ENCODE measurements around the gene WDR17. TPM values are rescaled to one million over a fixed set of nuclear protein-coding genes. Genes with fewer than 3 reads are reported as not detected.

WDR17 gene
- total RNA-seq (2021): 4.4 to 4.9 TPM (median 4.6 TPM) in 3 replicates
- percentile 50 among the genes with signal in this experiment for Bru-seq, nascent RNA
- long read RNA-seq, experiment 1, full-length matches to known transcripts: 1 of 9 reads
- long read RNA-seq, experiment 1, partial matches to known transcripts: 3 of 9 reads
- long read RNA-seq, experiment 1, other reads (novel, unspliced or antisense): 5 of 9 reads
- long read RNA-seq, experiment 2, partial matches to known transcripts: 0 of 1 reads
- long read RNA-seq, experiment 2, other reads (novel, unspliced or antisense): 1 of 1 reads
- long read RNA-seq, experiment 3: 0 reads

- ATAC-seq: peak; percentile 98
- Mint-ChIP-seq H3K27me3 (ENCODE audit: low read depth) (no peaks in the 10 kb centered on the region), H3K36me3 (no peaks in the 10 kb centered on the region), H3K4me3 (peak within 1 kb of the TSS; percentile 97), H3K4me1 (peaks cover 11% of the 10 kb centered on the region), H3K27ac (peak within 1 kb of the TSS; percentile 94), H3K9me3 (no peaks in the 10 kb centered on the region; the same call in 1 of the 2 replicates)
- DNase-seq (ENCODE audit: low spot score): peak; percentile 96
- POLR2A ChIA-PET: interaction anchor here (0.6 to 1.4 kb wide), 4 partner anchors 11 to 258 kb away, joined by 3 to 9 read pairs (median 4); no protein-coding TSS in a partner anchor
- CTCF ChIA-PET: interaction anchor here (0.6 to 2.0 kb wide), 3 partner anchors 34 to 112 kb away, joined by 4 to 7 read pairs (median 5); no protein-coding TSS in a partner anchor
- TF ChIP-seq USF1 (CRISPR knock-in tag; IDR thresholded peaks at IDR 0.05) (peak; percentile 98), ZNF396 (CRISPR knock-in tag; IDR thresholded peaks at IDR 0.05; ENCODE audit: borderline replicate concordance) (no peak), TCF7 (CRISPR knock-in tag; IDR thresholded peaks at IDR 0.05; ENCODE audit: low read depth) (no peak), TEAD4 (CRISPR knock-in tag; IDR thresholded peaks at IDR 0.05) (no peak), MXD4 (CRISPR knock-in tag; IDR thresholded peaks at IDR 0.05; ENCODE audit: borderline replicate concordance) (no peak), RELA (CRISPR knock-in tag; IDR thresholded peaks at IDR 0.05; ENCODE audit: borderline replicate concordance) (no peak), FOXP1 (CRISPR knock-in tag; IDR thresholded peaks at IDR 0.05; ENCODE audit: borderline replicate concordance) (peak; percentile 92; the same call in 1 of the 2 replicates), TEAD1 (CRISPR knock-in tag; IDR thresholded peaks at IDR 0.05) (no peak), ZBTB21 (CRISPR knock-in tag; IDR thresholded peaks at IDR 0.05; ENCODE audit: borderline replicate concordance) (0 out of 2 replicates have a peak, but pooled peaks have one; percentile 15), ZNF425 (CRISPR knock-in tag; conservative IDR thresholded peaks at IDR 0.05) (no peak), NFE2L1 (CRISPR knock-in tag; IDR thresholded peaks at IDR 0.05) (no peak), CREM (CRISPR knock-in tag; IDR thresholded peaks at IDR 0.05) (peak; percentile 56; the same call in 1 of the 2 replicates), FOXK1 (CRISPR knock-in tag; IDR thresholded peaks at IDR 0.05) (peak; percentile 39; the same call in 1 of the 2 replicates), OVOL2 (CRISPR knock-in tag; IDR thresholded peaks at IDR 0.05; ENCODE audit: borderline replicate concordance) (no peak), NFYB (CRISPR knock-in tag; conservative IDR thresholded peaks at IDR 0.05; ENCODE audit: low read depth) (peak; percentile 86)
- TF ChIP-seq, protein P1, sequence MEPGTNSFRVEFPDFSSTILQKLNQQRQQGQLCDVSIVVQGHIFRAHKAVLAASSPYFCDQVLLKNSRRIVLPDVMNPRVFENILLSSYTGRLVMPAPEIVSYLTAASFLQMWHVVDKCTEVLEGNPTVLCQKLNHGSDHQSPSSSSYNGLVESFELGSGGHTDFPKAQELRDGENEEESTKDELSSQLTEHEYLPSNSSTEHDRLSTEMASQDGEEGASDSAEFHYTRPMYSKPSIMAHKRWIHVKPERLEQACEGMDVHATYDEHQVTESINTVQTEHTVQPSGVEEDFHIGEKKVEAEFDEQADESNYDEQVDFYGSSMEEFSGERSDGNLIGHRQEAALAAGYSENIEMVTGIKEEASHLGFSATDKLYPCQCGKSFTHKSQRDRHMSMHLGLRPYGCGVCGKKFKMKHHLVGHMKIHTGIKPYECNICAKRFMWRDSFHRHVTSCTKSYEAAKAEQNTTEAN (CRISPR knock-in tag; IDR thresholded peaks at IDR 0.05): no peak
- TF ChIP-seq, protein P2, sequence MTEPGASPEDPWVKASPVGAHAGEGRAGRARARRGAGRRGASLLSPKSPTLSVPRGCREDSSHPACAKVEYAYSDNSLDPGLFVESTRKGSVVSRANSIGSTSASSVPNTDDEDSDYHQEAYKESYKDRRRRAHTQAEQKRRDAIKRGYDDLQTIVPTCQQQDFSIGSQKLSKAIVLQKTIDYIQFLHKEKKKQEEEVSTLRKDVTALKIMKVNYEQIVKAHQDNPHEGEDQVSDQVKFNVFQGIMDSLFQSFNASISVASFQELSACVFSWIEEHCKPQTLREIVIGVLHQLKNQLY (CRISPR knock-in tag; IDR thresholded peaks at IDR 0.05): no peak
- TF ChIP-seq, protein P3, sequence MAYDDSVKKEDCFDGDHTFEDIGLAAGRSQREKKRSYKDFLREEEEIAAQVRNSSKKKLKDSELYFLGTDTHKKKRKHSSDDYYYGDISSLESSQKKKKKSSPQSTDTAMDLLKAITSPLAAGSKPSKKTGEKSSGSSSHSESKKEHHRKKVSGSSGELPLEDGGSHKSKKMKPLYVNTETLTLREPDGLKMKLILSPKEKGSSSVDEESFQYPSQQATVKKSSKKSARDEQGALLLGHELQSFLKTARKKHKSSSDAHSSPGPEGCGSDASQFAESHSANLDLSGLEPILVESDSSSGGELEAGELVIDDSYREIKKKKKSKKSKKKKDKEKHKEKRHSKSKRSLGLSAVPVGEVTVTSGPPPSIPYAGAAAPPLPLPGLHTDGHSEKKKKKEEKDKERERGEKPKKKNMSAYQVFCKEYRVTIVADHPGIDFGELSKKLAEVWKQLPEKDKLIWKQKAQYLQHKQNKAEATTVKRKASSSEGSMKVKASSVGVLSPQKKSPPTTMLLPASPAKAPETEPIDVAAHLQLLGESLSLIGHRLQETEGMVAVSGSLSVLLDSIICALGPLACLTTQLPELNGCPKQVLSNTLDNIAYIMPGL (CRISPR knock-in tag; IDR thresholded peaks at IDR 0.05): peak; percentile 49; the same call in 1 of the 2 replicates
- TF ChIP-seq, protein P4, sequence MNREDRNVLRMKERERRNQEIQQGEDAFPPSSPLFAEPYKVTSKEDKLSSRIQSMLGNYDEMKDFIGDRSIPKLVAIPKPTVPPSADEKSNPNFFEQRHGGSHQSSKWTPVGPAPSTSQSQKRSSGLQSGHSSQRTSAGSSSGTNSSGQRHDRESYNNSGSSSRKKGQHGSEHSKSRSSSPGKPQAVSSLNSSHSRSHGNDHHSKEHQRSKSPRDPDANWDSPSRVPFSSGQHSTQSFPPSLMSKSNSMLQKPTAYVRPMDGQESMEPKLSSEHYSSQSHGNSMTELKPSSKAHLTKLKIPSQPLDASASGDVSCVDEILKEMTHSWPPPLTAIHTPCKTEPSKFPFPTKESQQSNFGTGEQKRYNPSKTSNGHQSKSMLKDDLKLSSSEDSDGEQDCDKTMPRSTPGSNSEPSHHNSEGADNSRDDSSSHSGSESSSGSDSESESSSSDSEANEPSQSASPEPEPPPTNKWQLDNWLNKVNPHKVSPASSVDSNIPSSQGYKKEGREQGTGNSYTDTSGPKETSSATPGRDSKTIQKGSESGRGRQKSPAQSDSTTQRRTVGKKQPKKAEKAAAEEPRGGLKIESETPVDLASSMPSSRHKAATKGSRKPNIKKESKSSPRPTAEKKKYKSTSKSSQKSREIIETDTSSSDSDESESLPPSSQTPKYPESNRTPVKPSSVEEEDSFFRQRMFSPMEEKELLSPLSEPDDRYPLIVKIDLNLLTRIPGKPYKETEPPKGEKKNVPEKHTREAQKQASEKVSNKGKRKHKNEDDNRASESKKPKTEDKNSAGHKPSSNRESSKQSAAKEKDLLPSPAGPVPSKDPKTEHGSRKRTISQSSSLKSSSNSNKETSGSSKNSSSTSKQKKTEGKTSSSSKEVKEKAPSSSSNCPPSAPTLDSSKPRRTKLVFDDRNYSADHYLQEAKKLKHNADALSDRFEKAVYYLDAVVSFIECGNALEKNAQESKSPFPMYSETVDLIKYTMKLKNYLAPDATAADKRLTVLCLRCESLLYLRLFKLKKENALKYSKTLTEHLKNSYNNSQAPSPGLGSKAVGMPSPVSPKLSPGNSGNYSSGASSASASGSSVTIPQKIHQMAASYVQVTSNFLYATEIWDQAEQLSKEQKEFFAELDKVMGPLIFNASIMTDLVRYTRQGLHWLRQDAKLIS (CRISPR knock-in tag; IDR thresholded peaks at IDR 0.05; ENCODE audit: borderline replicate concordance): no peak
- TF ChIP-seq, protein P5, sequence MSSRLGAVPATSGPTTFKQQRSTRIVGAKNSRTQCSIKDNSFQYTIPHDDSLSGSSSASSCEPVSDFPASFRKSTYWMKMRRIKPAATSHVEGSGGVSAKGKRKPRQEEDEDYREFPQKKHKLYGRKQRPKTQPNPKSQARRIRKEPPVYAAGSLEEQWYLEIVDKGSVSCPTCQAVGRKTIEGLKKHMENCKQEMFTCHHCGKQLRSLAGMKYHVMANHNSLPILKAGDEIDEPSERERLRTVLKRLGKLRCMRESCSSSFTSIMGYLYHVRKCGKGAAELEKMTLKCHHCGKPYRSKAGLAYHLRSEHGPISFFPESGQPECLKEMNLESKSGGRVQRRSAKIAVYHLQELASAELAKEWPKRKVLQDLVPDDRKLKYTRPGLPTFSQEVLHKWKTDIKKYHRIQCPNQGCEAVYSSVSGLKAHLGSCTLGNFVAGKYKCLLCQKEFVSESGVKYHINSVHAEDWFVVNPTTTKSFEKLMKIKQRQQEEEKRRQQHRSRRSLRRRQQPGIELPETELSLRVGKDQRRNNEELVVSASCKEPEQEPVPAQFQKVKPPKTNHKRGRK (CRISPR knock-in tag; IDR thresholded peaks at IDR 0.05; ENCODE audit: borderline replicate concordance): no peak
These were observed at the start of gene WDR17 for GRCh38 chr4:176065435-176066291. TSS of gene WDR17 (plus strand) at chr4:176065841. CDS start at chr4:176111581, 45,740 bp downstream.
